SW480 (cell line): ENCODE measurements around the gene OGFR.

Experiments used
- DNase-seq: peaks from one replicate; pipeline ENCODE4 v3.0.0-alpha.2; 2016; ENCODE audit warnings: low spot score

OGFR gene

DNA sequence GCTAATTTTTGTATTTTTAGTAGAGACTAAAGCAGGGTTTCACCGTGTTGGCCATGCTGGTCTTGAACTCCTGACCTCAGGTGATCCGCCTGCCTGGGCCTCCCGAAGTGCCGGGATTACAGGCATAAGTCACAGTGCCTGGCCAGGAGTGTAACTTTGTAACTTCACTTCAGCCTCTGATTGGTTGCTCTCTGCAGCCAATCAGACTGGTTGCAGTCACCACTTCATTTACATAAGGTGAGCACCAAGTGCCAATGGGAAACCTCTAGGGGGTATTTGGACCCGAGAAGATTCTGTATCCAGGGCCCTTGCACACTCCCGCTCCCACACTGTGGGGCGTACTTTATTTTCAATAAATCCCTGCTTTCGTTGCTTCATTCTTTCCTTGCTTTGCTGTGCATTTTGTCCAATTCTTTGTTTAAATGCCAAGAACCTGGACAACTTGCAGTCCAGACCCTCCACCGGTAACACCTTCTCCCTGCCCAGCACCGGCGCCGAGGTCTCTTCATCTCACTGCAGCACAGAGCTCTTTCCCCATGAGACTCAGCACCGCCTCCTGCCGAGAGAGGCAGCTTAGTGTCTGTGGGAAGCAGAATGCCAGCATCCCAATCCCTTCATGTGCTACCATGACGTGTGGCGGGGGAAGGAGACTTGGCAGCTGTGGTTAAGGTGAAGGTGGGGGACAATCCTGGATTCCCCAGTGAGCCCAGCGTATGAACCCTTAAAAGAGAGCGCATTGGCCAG is 22.3 kb upstream of the OGFR start:
- no peak for DNase-seq

DNA sequence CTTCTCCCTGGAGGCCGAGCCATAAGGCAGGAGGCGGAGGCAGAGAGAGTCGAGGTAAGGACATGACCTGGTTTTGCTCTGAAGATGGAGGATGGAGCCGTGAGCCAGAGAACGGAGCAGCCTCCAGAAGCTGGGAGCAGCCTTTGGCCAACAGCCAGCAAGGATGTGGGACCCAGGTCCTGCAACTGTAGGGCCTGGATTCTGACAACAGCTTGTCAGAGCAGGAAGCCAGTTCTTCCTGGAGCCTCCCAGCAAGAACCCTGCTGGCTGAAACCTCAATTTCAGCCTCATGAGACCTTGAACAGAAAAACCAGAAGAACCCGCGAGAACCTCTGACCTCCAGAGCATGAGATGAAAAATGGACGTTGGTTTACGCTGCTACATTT is 21.7 kb upstream of the OGFR start:
- DNase-seq = no peak

DNA sequence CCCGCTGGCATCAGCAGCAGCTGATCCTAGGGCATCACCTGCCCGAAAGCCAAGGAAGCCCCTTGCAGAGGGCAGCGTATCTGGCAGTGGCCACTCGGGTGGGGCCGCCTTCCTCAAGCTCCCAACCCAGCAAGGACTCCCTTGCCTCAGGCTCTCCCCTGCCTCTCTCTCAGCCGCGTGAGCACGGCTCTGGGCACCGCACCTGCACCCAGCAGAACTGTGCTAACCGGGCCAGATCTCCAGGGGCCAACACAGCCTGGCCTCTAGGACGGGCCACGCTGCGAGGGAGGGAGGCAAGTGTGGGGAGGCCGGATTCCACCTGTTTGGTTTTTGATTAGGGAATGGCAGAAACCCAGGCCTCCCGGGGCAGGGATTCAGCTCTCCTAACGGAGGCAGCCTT is 20.1 kb upstream of the OGFR start:
- DNase-seq = no peak

DNA sequence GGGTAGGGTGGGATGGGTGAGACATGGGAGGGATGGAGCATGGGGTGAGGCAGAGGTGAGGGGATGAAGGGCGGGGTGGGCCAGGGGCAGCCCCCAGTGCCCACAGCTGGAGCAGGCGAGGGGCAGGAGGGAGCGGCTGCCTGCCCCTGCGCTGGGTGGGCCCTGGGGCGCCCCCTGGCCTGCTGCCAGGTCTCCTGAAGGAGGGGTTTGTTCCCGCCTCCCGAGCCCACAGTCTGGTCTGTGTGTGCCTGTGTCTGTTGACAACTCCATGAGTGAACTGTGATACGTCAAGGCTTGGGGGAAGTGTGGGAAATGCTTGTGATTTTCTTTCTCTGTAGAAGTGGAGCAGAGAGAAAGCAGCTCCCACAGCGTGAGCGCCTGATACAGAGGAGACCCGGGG is 19.2 kb upstream of the OGFR start:
- DNase-seq = no peak

DNA sequence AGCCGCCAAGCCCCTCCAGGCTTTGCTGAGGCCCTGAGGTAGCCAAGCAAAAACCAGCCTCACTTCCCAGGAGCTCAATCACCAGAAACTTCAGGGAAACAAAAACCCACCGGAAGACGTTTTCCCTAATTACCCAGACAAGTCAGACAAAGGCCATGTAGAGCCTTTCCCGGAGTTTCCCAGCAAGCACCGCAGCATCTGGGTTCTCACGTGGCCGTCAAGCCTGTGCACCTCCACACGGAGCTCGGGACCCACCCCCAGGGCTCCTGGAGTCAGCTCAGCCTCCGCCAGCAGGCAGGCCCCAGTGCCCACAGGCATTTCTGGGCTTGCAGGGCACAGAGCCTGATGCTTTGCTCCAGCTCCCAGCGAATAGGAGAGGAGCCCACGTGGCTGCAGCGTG is 18.5 kb upstream of the OGFR start:
- DNase-seq = no peak

DNA sequence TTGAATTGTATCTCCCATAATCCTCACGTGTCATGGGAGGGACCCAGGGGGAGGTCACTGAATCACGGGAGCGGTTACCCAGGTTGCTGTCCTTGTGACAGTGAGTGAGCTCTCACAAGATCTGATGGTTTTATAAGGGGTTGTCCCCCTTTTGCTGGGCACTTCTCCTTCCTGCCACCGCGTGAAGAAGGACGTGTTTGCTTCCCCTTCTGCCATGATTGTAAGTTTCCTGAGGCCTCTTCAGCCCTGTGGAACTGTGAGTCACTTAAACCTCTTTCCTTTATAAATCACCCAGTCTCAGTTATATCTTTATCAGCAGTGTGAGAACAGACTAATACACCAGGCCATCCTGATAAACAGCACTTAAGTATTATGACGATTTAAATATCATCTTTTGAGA is 17.3 kb upstream of the OGFR start:
- no peak for DNase-seq

DNA sequence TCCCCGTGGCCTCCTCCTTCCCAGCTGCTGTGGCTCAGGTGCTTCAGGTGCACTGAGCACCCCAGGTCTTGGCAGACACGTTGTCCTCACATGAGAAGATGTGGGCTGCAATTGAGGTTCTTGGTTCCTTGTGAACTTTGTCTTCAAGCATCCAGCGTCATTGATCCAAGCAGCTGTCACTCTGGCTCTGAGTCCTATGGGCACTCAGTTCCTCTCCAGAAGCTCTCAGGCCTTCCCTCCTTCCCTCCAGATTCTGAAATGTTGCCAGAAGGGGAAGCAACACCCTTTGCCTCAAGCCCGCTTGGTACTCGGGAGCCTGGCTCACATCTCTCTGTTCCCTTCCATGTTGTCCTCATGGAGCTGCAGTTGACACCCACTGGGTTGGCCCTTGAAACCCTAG is 16.8 kb upstream of the OGFR start:
- DNase-seq = no peak

DNA sequence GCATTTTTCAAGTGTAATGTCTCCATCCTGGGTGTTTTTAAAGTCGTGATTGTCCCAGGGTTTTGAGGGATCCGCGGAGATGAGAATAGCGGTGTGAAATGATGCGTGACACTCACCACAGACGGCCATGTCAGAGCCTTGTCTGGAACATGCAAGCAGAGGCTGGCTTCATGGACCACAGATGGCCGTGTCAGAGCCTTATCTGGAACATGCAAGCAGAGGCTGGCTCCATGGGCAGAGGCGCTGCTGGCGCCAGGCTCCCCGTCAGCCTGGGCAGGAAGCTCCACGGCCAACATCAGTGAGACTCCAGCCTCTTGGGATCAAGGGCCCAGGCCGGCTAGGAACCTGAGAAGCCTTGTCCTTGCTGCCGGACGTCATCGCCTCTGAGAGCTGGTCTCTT is 16.0 kb upstream of the OGFR start:
- no peak for DNase-seq

DNA sequence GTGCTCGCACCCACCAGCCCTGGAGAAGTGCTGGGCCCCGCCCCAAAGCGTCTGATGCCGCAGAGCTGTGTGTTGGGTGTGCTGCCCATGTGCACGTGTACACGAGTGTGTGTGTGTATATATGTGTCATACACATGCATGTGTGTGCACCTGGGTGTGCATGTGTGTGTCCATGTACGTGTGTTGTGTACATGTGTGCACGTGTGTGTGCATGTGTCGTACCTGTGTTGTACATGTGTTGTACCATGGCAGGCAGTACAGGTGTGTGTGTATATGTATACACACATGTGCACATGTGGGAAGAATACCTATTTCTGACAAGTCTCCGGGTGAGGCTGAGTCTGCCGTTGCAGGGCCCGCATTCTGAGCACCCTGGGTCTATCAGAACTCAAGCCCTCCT is 14.6 kb upstream of the OGFR start:
- no peak for DNase-seq

DNA sequence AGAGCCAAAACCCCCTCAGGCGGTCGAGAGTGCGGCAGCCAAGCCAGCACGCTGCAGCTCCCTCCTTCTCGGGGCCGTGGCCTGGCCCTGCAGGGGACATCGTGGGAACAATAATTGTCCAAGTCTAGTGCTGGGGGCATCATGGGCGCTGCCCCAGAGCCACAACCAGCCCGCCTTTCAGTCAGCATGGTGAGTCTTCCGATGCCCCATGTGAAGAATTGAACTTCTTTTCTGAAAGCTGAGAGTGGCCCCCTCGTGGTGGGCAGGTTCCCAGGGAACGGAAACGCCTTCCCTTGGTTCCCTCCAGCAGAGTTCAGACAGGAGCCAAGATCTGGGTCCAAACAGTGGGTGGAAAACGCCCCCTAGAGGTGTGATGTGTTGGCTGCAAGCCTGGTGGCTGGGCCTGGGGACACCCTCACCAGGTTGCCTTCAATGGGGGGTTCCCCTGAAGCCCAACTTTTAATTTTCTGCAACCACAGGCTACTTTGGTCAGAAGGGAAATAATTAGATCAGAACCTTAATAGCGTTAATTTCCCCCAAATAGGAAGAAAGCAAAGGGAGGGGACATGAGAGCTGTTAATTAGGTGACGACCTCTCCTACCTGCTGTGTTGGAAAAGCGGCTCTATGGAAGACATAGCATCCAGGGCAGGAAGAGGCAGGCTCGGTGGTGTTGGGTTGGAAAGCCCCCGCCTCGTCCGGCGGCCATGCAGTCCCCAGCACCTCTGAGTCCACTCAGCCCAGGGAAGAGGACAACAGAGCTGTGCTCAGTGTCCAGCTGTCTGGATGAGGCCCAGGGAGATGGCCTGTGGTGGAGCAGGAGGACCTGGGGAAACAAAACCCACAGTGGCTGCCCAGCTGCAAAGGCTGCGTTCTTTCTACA is 13.1 kb upstream of the OGFR start:
- peak; percentile 94 for DNase-seq

DNA sequence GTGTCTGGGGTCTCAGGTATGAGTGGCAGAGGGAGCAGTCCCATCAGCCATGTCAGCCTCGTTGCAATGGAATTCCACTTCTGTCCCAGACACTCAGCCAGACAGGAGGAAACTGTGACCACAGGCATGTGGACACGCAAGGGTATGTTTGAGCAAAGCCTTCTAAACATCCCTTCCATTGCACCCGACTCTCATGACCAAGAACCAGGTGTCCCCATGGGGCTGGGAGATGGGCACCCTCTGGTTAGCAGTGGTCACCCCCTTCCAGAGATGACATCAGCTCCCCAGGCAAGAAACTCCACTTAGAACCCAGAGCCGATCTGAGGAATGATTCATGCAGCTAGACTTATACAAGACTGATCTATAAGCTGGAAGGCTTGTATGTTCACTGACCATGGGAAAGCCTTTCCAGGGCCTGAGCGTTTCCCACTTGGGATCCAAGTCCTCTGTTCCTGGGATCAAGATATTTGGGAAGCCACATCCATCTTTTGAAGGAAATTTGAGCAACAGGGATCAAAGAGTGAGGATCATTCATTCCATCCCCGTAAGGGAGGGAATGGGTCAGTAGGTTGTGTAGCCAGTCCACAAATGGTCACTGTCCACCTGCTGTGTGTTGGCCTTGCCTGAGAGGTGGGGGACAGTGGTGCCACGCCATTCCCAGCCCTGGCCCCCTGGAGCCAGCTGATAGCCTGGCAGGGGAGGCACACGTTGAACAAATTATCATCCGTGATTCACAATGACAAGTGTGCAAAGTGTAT is 12.3 kb upstream of the OGFR start:
- peak; percentile 77 for DNase-seq

DNA sequence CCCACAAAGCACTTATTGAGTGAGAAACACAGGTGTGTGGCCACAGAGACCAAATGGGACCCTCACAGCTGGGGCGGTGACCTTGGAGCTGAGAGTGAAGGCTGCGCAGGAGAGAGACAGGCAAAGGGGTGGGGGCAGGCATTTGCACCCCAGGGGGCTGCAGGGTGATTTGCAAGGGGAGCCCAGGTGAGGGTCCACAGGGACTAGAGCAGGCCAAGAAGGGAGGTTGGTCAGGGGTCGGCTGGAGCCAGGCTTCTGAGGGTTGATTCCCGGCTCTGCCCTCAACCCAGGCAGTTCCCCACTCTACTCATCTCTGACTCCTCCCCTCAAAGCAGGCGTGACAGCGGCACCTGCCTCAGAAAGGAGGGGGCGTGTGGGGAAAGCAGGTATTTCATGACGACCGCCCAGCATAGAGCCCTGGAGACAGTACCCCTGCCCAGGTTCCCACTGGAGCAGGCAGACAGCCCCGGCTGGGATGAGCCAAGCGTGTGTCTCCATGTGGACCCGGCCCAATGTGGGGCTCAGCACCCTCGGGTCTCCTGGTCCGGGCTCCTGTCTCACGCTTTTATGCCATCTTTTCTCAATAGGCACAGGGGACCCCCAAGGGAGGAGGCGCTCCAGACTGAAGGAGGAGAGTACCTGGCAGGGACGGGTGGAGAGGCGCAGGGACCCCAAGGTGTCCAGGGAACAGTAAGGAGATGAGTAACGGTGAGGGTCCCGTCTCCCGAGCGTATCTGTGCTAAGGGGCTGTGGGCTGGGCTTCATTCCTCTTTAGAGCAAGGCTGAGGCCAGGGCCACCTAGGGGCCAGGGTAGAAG is 11.5 kb upstream of the OGFR start:
- DNase-seq = peak; percentile 48

DNA sequence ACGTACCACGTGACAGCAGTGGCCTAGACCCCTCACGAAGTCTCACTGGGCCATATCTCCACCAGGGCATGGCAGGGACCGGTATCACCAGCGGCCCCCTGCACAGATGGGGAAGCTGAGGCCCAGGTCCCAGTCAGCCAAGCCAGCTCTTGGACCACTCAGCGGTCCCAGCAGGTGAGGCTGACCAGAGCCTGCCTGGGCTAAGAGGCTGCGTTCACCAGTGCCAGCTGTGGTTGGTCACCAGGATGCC is 11.0 kb upstream of the OGFR start:
- DNase-seq = no peak

DNA sequence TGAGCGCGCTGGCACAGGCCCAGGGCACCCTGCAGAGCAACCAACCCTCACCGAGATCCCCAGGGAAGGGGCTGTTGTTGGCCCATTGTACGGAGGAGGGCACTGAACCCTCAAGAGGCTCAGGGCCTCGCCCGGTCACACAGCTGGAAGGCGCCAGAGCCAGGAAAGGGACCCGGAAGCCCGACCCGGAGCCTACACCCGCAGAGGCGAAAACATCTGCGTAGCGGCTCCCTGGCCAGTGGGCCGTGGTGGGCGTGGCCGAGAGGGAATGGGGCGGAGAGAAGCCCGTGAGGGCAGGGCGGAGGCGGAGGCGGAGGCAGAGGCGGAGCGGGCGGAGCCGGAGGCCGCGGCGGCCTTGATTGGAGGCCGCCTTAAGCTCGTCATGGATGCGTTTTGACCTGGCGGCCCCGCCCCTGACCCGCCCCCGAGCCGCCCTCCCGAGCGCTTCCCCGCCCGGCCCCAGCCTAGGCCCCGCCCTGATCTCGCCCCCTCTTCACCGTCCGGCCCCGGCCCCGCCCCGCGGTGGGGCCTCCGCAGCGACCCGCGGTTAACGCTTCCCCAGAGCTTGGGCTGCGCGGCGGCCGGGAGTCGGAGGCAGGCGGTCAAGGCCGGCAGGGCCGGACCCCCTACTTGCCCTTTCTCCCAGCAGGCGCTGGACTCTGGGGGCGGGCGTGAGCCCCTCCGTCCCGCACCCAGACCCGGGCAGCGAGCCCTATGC is 10.5 kb upstream of the OGFR start:
- DNase-seq = peak; percentile 98

DNA sequence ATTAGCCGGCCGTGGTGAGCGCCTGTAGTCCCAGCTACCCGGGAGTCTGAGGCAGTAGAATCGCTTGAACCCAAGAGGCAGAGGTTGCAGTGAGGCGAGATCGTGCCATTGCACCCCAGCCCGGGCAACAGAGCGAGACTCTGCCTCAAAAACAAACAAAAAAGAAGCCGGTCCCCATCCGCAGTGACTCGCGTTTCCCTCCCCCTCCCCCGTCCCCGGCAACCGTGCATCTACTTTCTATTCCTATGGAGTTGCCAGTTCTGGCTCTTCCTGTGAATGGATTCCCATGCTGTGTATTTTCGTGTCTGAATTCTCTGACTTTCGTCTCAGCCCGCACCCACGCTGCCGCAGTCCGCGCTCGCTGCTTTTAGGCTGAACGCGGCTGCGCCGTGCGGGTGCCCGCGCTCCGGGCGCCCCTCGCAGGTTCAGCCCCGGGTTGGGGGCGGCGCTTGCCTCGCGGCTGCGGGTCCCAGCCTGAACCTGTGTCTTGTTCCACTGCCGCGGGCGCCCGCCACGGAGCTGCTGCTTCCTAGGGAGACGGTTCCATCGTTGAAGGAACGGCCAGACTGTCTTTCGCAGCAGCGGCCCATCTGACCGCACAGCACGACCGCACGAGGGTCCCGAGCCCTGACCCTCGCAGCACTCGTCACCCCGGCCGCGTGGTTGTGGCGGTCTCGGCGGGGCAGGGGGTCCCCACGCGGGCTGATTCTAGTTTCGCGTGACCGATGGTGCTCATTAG is 9.4 kb upstream of the OGFR start:
- peak; percentile 89 for DNase-seq

DNA sequence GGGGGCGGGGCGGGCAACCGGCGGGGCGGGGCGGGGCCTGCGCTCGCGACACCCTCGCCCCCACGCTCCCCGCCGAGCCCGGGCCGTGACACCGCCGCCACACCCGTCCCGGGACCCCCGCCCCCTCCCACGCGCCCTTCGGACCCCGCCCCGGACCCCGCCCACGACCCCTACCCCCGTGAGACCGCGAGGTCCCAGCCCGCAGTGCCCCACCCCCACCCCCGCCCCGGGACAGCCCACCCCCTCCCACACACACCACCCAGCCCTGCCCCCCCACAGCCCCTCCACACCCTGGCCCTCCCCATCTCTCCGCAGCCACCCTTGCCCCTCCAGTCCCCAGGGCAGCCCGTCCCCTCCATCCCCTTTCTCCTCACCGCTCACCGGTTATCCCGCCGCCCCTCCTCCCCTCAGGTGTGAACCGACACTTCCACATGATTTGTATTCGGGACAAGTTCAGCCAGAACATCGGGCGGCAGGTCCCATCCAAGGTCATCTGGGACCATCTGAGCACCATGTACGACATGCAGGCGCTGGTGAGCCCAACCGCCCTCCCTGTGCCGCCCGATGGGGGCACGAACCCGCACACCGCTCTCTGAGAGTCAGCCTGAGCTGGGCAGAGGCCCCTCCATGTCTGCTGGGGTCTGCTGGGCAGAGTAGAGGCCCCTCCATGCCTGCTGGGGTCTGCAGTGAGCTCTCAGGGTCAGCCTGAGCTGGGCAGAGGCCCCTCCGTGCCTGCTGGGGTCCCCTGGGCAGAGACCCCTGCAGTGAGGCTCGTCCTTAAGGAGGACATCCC is 7.7 kb upstream of the OGFR start:
- no peak for DNase-seq

DNA sequence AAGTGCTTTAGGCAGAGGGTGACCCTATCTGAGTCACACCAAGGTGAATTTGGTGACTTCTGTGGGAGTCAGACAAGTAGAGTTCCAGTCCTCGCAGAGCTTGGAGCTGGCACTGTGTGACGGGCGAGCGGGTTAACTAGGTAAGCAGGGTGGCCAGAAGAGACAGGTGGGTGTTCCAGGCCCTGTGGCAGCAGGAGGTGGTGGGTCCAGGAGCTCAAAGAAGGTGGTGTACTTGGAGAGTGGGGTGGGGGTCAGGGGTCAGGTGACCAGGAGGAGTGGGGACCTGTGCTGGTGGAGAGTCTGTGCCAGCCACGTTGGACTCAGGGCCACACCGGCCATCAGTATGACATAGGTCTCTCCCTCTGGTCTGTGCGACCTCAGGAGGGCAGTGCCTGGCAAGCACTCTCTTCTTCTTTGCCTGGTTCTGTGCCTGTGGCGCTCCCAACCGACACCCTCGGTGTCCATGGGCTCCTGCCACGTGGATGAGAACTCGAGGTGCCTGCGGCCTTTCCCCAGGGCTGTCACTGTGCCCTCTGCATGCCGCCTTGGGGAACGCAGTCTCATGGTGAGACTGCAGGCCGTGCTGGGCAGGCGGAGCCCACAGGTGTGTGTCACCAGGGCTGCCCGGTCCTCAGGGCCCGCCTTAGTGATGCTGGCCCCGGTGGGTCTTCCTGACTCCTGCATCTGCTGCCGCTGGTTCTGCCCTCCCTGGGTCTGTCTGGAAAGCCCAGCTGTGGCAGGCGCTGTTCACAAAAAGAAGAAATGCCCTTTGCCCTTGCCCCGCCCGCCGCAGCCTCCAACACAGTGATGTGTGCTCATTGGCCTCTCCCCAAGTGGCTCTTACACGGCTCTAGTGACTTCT is 6.7 kb upstream of the OGFR start:
- DNase-seq = peak; percentile 71

DNA sequence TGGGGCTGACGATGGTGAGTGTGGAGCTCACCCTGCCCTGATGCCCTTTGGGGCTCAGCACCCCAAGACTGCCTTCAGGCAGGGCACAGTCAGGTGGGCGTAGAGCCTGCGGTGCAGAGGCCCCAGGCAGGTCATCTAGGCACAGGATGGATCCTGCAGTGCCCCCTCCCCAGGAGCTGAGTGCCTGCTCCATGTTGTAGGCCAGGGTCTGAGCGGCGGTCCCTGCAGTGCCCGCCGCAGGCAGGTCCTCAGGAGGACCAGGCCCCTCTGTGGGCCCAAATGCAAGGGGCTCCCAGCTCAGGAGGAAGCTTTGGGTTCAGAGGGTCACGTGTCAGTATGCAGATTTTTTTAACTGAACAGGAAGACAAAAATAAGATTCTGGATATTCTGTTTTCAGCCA is 5.6 kb upstream of the OGFR start:
- DNase-seq = no peak

DNA sequence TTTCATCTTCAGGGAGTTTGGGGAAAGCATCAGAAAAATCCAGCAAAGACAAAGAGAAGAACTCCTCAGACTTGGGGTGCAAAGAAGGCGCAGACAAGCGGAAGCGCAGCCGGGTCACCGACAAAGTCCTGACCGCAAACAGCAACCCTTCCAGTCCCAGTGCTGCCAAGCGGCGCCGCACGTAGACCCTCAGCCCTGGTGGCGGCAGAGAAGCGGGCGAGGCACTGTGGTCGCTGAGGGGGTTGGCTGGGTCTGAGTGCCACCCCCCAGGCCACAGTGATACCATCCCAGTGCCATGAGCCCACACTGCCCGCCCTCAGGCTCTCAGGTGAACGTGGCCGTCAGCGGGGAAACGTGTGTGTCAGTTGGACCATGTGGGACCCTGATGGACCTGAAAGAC is 5.2 kb upstream of the OGFR start:
- no peak for DNase-seq
